GM21825 (cell line): Measurements from ENCODE around the gene DNAJC5G.
"Not testable (repeated sequence)": the region's sequence is repeated elsewhere in the genome, so short reads cannot be mapped to it uniquely, and the experiment has no call there.

ENCODE experiments used
- ATAC-seq: cut with Tn5 transposase; IDR thresholded peaks from one replicate; pipeline ENCODE4 v1.9.1; 2021; ENCODE audit warnings: mild to moderate bottlenecking, moderate library complexity; ENCODE audit not compliant: unreplicated experiment

DNAJC5G gene

GRCh38 chr2:27250652-27251379 is 24.4 kb upstream of the DNAJC5G start:
- ATAC-seq = no peak

DNA sequence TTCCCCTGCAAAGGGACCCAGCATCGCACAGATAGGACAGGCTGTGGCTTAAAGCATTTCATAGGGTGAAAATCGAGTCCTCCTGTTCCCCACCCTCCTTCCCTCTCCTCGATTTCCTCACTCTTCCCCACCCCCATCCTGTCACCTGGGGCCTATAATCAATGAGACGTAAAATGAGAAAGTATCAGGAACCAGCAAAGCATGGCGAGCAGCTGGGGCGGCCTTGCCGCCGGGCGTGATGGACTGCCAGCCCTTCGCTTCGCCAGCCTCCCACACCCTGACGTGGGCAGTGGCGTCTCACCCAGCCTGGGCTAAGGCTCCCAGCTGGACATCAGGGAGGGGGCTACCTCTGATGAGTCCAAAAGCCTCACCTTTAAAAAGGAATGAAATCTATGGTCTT is 23.5 kb upstream of the DNAJC5G start:
- no peak for ATAC-seq

DNA sequence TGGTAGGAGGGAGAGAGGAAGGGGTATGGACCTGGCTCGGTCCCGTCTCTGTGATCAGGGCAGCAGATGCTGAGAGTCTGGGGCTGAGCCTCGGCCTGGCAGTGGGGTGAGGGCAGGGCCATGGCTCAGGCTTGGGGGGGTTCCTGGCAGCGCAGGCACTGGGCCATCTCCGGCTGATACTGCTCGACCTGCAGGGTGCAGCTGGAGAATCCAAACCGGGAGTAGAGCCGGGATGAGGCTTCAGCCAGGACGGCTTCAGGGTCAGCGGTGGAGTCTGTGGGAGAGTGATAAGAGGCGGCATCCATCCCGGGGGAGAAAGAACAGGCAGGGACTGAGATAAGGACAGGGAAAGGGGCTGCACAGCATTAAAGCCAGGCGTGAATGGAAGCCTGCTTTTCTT is 20.0 kb upstream of the DNAJC5G start:
- no peak for ATAC-seq

DNA sequence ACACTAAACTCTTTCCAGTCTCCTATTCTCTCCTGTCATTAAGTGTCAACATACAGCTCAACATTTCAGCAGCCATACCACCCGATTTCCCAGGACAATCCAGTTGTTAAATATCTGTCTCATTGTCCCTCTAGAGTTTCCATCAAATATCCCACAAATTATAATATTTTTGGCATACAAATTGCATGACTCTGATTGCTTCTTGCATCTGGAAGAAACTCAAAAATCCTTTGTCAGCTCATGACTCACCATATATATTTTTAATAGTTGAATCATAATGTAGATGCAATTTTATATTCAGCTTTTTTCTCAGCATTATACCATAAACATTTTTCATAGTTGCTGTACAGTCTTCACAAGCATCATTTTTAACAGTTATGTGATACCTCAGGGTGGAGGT is 19.6 kb upstream of the DNAJC5G start:
- no peak for ATAC-seq

GRCh38 chr2:27256855-27257454 is 18.3 kb upstream of the DNAJC5G start:
- ATAC-seq = no peak

GRCh38 chr2:27258051-27258450 is 17.2 kb upstream of the DNAJC5G start:
- no peak for ATAC-seq

GRCh38 chr2:27261241-27261925 is 13.8 kb upstream of the DNAJC5G start:
- no peak for ATAC-seq

GRCh38 chr2:27261926-27262298 is 13.3 kb upstream of the DNAJC5G start:
- ATAC-seq = no peak

- ATAC-seq = peak; percentile 34
Observed at GRCh38 chr2:27262379-27263286, 12.6 kb upstream of the DNAJC5G start, which contains the start of gene SLC30A3. Gene SLC30A3 (minus strand): TSS chr2:27263047. CDS start chr2:27262906, 141 bp downstream.

- no peak for ATAC-seq
Observed at GRCh38 chr2:27263287-27264252, 11.7 kb upstream of the DNAJC5G start.

DNA sequence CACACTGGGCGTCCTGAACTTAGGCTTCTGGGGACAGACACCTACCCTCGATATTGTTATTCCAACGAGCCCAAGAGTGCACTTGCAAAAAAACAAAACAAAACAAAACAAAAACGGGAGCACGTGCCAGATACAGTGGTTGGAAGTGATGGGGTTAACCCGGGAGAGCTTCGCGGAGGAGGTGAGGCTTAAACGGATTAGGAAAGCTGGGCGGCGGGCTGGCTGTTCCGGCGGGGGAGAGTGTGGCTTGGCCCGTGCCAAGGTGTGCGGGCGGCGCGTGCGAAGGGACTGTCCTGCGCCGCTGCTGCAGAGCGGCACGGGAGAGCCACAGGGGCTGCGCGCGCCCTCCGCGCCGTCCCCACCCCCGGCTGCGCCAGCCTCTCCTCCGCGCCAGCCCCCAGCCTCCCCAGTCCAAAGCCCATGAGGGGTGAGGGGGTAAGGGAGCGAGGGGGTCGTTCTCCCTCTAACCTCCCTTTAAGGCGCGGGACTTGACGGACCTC is 10.9 kb upstream of the DNAJC5G start:
- ATAC-seq = no peak

- ATAC-seq = no peak
Observed at GRCh38 chr2:27264753-27265535, 10.3 kb upstream of the DNAJC5G start.

GRCh38 chr2:27265536-27265870 is 9.7 kb upstream of the DNAJC5G start:
- no peak for ATAC-seq

DNA sequence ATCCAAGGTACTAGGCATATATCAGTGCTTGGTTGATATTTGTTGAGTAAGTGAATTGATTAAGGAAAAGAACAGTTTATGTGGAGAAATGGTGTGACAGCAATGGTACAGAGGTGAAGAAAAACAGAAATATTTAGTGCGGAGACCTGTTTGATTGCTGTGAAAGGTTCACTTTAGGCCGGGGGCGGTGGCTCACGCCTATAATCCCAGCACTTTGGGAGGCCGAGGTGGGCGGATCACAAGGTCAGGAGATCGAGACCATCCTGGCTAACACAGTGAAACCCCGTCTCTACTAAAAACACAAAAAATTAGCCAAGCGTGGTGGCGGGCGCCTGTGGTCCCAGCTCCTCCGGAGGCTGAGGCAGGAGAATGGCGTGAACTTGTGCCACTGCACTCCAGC is 6.9 kb upstream of the DNAJC5G start:
- not testable (repeated sequence) for ATAC-seq

DNA sequence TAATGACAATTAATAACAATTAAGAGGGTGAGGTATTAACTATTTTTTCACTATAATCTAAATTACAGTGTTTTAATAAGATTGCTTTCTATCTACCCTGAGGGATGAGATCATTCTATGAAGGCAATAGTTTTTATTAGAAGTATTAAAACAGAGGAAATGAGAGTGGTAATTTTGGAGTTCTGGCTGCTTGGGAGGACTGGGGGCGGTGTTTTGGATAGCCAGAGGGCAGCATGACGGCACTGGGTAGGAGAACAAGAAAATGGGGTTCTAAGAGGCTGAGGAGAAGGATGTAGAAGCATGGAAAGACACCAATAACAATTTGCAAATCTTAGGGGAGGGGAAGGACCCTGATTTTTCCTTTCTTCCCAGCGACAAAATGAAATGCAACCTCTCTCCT is 5.1 kb upstream of the DNAJC5G start:
- no peak for ATAC-seq

- ATAC-seq = no peak
Observed at GRCh38 chr2:27270670-27271069, 4.6 kb upstream of the DNAJC5G start.

DNA sequence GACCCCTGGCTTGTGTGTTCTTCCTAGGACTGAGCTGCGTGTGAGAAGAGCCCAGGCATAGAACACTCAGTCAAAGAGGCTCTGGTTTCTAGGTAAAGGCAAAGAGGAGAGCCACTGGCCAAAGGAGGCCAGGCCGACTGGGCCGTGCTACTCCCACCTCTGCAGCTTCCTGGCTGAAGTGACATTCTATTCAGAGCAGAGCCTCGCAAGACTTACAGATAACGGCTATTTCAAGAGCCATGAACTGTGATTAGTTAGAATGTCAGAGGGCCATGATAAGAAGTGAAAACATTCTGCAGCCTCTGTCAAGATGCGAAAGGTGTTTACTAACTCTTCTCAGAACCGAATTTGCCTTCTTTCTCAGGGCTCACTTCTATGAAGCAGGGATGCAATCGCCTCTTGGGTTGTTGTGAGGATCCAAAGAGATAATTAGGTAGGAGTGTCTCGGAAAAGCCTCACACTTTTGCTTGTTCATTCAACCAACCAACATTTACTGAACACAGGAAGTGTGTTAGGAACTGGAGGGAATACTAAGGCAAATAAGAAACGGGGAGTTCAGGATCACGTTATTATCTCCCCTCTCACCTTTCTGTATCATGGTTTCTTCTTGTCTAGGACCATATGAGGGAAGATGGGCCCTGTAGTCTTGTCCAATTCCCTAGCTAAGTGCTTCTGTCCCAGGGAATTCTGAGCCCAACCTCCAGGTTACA is 3.4 kb upstream of the DNAJC5G start:
- no peak for ATAC-seq
